Hematopoietic multipotent progenitor cell treated with erythropoietin and hydrocortisone succinate and interleukin-3 and kit ligand, for 17 days (in vitro differentiated cells): ENCODE measurements around the gene NHSL1.

Experiments
- DNase-seq: peaks from one replicate; pipeline ENCODE4 v3.0.0-alpha.2; 2015; ENCODE audit warnings: low spot score

NHSL1 gene

GRCh38 chr6:138456401-138456790 lies 42.9 kb downstream of the NHSL1 start:
- DNase-seq, result no peak

GRCh38 chr6:138455746-138456400 lies 43.4 kb downstream of the NHSL1 start:
- DNase-seq, result no peak

GRCh38 chr6:138454981-138455706 lies 44.1 kb downstream of the NHSL1 start:
- DNase-seq, result no peak

- DNase-seq, result no peak
These were observed 48.3 kb downstream of the NHSL1 start for GRCh38 chr6:138451043-138451442.

- DNase-seq, result no peak
These were observed 48.8 kb downstream of the NHSL1 start for GRCh38 chr6:138450445-138450844.

GRCh38 chr6:138446821-138447220 lies 52.5 kb downstream of the NHSL1 start:
- no peak for DNase-seq

GRCh38 chr6:138443979-138444378 lies 55.3 kb downstream of the NHSL1 start:
- no peak for DNase-seq

- DNase-seq, result no peak
These were observed 56.6 kb downstream of the NHSL1 start for GRCh38 chr6:138442663-138443062.

GRCh38 chr6:138441965-138442364 lies 57.3 kb downstream of the NHSL1 start:
- DNase-seq, result no peak

GRCh38 chr6:138440758-138441357 lies 58.4 kb downstream of the NHSL1 start:
- no peak for DNase-seq

GRCh38 chr6:138440296-138440695 lies 59.0 kb downstream of the NHSL1 start:
- DNase-seq, result no peak

- no peak for DNase-seq
These were observed 59.7 kb downstream of the NHSL1 start for GRCh38 chr6:138439546-138439945.

- no peak for DNase-seq
These were observed 64.4 kb downstream of the NHSL1 start for GRCh38 chr6:138434925-138435324.

- DNase-seq, result no peak
These were observed 65.2 kb downstream of the NHSL1 start for GRCh38 chr6:138434096-138434495.

GRCh38 chr6:138432063-138432356 lies 67.3 kb downstream of the NHSL1 start:
- DNase-seq, result no peak

GRCh38 chr6:138431256-138432062 lies 67.8 kb downstream of the NHSL1 start:
- no peak for DNase-seq

- DNase-seq, result no peak
These were observed 68.7 kb downstream of the NHSL1 start for GRCh38 chr6:138430361-138431145.

- DNase-seq, result no peak
These were observed 69.5 kb downstream of the NHSL1 start for GRCh38 chr6:138429761-138430160.

- no peak for DNase-seq
These were observed 70.2 kb downstream of the NHSL1 start for GRCh38 chr6:138428944-138429598.

- DNase-seq, result no peak
These were observed 71.6 kb downstream of the NHSL1 start for GRCh38 chr6:138427701-138428100.

- DNase-seq, result no peak
These were observed 72.7 kb downstream of the NHSL1 start for GRCh38 chr6:138426500-138427123.
